Erythroblast (primary cell): ENCODE data around the gene ZNF248.
"Not testable (repeated sequence)": the region's sequence is repeated elsewhere in the genome, so short reads cannot be mapped to it uniquely, and the experiment has no call there.

Experiments used
- DNase-seq, 2 experiments: peaks; one replicate each; lab custom pipeline; 2025; lab: John Stamatoyannopoulos, UW
- GATA1 ChIP-seq: IDR thresholded peaks from 2 replicates; pipeline ENCODE4 v1.6.1; 2011; ENCODE audit warnings: low read depth, mild to moderate bottlenecking, control low read depth, low read length, moderate library complexity
- POLR2A ChIP-seq: IDR thresholded peaks from 2 replicates; pipeline ENCODE4 v1.6.1; 2011; ENCODE audit warnings: mild to moderate bottlenecking, low read length

Gene ZNF248

DNA sequence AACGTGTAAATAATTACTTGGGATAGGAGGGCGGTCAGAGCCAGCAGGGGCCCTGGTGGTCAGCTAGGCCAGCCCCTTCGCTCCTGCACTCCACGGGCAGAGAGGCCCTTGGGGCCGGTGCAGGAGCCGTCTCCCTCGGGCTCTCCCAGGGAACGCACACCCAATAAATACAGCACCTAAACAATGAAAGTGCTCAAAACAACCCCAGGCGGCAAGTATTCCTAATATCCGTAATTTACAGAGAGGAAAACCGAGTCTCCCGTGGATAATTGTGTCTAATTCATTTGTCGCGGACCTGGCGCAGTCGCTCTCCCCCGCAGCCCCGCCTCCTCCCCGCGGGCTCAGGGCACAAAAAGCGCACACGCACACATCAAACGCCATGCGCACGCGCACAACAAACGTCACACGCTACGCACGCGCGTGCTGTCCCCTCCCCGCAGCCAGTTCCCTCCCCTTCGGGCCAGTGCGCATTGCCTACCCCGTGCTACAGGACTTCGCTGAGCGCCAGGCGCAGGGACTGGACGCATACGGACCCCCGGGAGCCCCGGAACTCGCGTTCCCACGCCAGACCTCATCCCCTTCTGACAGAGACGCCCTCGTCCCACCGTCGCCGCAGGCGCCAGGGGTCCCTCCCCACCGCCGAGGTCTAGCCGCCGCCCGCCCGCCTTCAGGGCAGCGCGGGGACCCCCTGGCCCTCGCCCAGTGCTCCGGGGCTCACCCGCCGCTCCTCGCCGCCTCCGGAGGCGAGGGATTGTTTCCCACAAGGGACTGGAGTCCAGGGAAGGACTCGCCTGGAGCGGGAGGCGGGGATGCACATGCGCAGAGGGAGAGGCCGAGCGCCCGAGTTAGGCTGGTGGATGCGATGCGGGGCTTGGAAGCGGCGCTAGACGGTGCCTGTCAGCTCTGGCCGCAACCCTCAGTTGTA, at the start of gene ZNF248:
ZNF248 (minus strand) TSS at position 324 of the 925 bp plus-strand sequence. CDS start 1,300 bp downstream, outside the sequence.
- peak; percentile 96 to 97 for DNase-seq
- TF ChIP-seq GATA1, result no peak
- peak; percentile 91 for TF ChIP-seq POLR2A

DNA sequence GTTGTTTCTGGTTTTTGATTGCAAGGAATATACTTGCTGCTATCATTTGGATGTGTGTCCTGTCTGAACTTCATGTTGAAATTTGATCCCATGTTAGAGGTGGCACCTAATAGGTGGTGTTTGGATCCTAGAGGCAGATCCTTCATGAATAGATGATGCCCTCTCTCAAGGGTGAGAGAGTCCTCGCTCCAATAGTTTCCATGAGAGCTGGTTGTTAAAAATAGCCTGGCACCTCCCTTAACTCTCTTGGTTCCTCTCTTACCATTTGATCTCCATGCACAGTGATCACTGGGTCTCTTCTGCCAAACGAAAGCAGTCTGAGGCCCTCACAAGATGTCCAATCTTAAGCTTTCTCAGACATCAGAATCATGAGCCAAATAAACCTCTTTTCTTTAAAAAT, 49.0 kb upstream of the ZNF248 start:
- TF ChIP-seq GATA1 (no peak), POLR2A (no peak)
- no peak for DNase-seq

DNA sequence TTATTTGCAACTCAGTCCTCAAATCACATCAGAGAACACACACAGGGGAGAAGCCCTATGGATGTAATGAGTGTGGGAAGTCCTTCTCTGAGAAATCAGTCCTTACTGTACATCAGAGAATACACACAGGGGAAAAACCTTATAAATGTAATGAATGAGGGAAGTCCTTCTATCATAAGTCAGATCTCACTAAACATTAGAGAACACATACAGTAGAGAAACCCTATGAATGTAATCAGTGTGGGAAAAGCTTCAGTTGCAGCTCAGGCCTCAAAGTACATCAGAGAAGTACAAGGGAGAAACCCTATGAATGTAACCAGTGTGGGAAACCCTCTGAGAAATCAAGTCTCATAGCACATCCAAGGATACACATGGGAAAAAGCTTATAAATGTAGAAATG, 39.0 kb upstream of the ZNF248 start:
- TF ChIP-seq POLR2A (no peak), GATA1 (no peak)
- no peak for DNase-seq

DNA sequence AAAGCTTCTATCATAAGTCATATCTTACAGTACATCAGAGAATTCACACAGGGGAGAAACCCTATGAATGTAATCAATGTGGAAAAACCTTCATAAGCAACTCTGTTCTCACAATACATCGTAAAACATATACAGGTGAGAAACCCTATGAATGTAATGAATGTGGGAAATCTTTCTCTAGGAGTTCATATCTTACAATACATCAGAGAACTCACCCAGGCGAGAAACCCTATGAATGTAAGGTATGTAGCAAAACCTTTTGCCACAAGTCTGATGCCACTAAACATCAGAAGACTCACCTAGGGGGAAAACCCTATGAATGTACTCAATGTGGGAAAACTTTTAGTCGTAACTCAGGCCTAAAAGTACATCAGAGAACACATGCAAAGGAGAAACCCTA, 38.3 kb upstream of the ZNF248 start:
- DNase-seq, result no peak
- TF ChIP-seq GATA1 (no peak), POLR2A (no peak)

DNA sequence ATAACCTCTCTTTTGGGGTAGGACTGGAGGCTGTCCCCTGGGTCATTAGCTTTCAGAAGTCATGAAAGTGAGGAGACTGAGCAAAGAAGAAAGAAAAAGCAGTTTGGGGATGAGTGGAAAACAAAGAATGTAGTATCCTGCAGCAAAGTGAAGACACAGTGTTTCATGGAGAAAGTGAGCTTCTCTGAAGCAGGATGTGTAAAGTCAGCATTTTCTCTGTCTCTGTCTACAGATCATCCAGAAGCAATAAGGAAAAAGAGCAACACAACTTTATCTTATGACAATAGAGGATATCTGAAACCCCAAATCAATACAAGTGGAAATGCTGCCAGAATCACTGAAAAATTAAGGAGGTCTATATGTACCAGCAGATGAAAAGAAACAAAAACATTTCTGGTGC, 28.4 kb upstream of the ZNF248 start:
- no peak for DNase-seq
- TF ChIP-seq GATA1 (no peak), POLR2A (no peak)

DNA sequence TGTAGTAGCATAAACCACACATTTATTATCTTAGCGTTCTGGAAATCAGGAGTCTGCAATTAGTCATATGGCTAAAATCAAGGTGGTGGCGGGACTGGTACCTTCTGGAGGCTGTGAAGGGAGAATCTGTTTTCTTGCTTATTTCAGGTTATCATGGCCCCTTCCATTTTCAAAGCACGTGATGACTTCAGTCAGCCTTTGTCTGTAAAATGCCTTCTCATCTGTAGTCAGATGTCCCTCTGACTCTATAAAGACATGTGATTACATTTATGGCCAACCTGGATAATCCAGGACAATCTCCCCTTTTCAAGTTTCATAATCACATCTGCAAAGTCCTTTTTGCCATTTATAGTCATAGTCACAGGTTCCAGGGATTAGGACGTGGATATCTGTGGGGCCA, 15.5 kb upstream of the ZNF248 start:
- no peak for TF ChIP-seq GATA1
- no peak for TF ChIP-seq POLR2A
- no peak for DNase-seq

DNA sequence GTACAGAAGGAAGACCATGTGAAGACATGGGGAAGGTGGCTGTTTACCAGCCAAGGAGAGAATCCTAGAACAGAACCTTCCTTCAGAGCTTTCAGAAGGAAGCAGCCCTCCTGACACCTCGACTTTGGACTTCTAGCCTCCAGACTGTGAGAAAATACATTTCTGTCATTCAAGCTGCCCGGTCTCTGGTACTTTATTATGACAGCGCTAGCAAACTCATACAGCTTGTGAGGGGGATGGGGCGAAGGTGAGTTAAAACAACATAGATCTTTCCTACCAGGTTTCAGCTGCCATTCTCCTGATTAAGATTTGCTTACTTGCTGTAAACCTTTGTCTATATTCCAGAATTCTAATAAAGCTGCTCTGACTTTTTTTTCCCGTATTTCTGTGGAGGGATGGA, 14.9 kb upstream of the ZNF248 start:
- TF ChIP-seq POLR2A (no peak), GATA1 (no peak)
- no peak for DNase-seq

DNA sequence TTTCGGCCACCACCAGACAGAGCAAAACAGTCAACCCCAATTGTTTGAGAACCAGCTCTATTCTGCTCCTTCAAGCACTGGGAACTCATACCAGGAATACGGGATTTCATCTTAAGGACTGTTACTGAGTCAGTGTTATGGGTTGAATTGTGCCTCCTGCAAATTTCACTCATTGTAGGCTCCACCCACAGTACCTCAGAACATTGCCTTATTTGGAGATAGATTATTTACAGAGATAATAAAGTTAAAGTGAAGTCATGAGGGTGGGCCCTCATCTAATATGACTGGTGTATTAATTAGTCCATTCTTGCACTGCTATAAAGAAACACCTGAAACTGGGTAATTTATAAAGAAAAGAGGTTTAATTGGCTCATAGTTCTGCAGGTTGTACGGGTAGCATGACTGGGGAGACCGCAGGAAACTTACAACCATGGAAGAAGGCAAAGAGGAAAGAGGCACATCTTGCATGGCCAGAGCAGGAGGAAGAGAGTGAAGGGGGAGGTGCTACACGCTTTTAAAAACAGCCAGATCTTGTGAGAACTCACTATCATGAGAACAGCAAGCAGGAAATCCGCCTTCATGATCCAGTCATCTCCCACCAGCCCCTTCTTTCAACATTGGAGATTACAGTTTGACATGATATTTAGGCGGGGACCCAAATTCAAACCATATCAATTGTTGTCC, 14.3 kb upstream of the ZNF248 start:
- DNase-seq, result no peak
- TF ChIP-seq GATA1 (no peak), POLR2A (no peak)

DNA sequence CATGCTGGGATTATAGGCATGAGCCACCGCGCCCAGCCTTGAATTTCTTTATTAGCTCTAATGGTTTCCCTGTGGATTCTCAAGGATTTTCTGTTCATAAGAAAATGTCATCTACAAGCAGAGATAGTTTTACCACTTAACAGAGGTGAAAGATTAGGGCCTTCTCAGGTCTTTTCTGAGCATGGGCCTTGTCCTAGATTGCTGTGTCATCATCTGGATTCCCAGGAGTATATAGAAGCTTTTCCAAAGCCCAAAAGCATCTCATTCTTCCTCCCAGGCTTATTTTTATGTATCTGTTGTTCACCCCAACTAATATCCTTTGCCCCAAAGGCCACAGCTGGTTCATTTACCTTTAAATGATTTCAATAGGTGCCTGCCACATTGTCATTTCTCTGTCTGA, 13.7 kb upstream of the ZNF248 start:
- no peak for TF ChIP-seq POLR2A
- no peak for TF ChIP-seq GATA1
- DNase-seq, result no peak

DNA sequence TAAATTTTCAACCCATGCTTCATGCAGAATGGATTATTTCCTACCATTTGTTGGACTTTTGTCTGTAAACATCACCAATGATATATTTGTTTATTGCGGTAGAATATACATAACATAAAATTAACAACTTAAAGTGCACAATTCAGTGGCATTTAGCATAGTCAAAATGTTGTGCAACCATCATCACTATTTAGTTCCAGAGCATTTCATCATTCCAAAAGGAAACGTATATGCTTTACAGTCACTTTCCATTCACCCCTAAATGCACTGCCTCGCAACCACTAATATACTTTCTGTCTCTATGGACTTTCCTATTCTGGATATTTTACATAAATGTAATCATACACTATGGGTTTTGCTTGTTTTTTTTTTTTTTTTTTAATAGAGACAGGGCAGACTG, 11.4 kb upstream of the ZNF248 start:
- no peak for TF ChIP-seq POLR2A
- TF ChIP-seq GATA1, result no peak
- DNase-seq, result no peak

DNA sequence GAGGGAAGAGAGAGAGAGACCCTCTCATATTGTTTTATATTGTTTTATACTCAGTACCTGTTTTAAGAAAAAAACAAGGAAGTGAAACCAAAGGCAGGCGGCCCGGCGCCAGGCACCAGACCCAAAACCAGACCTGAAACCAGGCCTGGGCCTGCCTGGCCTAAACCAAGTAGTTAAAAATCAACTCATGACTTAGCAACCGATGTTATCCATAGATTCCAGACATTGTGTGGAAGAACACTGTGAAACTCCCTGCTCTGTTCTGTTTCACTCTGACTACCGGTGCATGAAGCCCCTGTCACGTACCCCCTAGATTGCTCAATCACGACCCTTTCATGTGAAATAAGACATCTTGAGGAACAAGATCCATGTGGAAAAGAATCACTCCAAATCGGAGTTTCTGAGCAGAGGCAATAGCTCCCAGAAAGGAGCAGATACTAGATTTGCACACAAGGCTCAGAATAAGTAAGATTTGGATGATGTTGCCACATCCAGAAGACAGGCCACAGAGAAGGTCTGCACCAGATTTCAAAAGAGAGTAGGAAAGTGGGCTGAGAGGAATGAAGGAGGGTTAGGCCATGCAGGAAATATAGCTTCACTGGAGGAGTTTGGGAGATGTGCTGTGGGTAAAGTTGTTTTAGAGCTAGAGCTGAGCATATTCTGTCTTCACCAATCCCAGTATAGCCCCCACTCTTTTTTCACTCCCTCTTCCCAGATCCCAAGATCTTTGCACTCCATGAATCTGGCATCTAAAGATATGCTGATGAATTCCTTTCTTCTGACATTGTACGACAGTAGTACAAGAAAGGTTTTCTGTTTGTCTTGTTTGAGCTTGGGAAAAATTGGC, 8.8 kb upstream of the ZNF248 start:
- TF ChIP-seq GATA1 (no peak), POLR2A (no peak)
- DNase-seq, result no peak

DNA sequence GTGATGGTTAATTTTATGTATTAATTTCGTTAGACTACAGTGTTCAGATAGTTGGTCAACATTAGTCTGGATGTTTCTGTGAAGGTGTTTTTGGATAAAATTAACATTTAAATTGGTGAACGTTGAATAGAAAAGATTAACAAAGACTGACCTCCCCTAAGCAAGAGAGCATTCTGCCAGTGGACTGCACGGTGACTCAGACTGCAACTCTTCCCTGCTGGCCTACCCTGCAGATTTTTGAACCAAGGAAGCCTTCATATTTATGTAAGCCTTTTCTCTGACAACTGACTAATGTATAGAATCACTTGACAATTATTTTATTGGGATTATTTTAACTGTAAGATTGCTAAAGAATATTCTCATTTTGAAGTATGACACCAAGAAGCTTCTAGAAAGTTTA, 7.9 kb upstream of the ZNF248 start:
- DNase-seq, result no peak
- TF ChIP-seq POLR2A (no peak), GATA1 (no peak)

DNA sequence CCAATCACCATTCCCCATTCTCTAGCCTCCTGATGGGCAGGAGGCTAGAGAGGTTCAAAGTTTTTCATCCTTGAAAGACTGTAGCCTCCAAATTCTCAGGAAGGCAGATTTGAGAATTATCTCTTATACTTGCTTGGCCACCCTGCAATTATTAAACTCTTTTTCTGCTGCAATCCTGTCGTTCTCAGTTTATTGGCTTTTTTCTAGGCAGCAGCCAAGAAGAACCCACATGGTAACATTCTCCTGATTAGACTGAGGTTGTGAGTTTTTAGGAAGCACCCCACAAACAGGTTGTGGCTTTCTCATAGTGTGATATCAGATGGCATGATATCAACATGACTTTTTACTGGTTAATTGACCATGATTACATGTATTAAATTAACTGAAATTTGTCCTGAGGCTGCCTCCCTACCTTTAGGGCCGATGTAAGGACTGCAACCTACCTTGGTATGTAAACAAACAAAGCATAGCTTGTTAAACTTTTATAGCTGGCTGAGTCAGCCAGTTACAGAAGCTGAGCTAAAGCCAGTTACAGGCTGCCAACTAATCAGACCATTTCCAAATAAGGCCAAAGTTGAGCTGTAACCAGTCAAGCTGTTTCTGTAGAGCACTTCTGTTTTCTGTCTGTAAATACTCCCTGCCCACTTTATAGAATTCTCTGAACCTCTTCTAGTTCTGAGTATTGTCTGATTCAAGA, 3.2 kb upstream of the ZNF248 start:
- TF ChIP-seq POLR2A, result no peak
- TF ChIP-seq GATA1, result no peak
- no peak for DNase-seq

DNA sequence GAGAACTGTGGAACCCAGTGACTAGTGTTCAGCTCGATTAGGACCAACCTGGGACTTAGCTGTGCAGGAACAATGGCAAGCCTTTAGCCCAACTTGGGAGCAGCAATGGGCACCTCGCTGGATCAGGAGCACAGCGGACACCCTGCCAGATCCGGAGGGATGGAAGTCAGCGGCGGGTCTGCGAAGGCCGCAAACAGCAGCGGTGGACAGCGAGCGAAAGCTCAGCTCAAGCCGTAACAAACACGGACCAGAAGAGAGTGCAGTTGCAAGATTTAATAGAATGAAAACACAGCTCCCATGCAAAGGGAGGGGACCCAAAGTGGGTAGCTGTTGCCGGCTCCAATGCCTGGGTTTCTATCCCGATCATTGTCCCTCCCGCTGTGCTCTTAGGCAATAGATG, 1.9 kb upstream of the ZNF248 start:
- not testable (repeated sequence) for DNase-seq
